Endothelial cell of umbilical vein (primary cell): ENCODE data around the gene MACROD2. TPM values are rescaled to one million over a fixed set of nuclear protein-coding genes. Genes with fewer than 3 reads are reported as not detected.

Experiments used
- BruUV-seq: library from RNA; stranded (reverse); fragments of 400-500 nt; replicated peaks from 2 replicates; lab custom pipeline; 2021; lab: Mats Ljungman, UMichigan
- CTCF ChIA-PET: fragments of 300-600, 350-600 bp; sonication (Branson Sonifier 250); formaldehyde crosslinking; loops from one replicate; lab custom pipeline; 2021; ENCODE audit warnings: antibody characterized with exemption, inconsistent platforms; lab: Charles Lee
- POLR2A ChIA-PET: fragments of 300-600, 350-600 bp; sonication (Branson Sonifier 250); formaldehyde crosslinking; loops from one replicate; lab custom pipeline; 2021; ENCODE audit warnings: antibody characterized with exemption, inconsistent platforms; lab: Charles Lee
- DNase-seq: peaks from one replicate; pipeline ENCODE4 v3.0.0-alpha.2; 2011; ENCODE audit warnings: low read depth, low spot score
- FAIRE-seq: peaks from 2 replicates; lab custom pipeline; 2011; peaks lifted over from hg19 to GRCh38; lab: Jason Lieb, UNC
- H2AFZ ChIP-seq: 2 replicates; pipeline ENCODE4 v1.6.0; 2012; ENCODE audit warnings: low read depth, low read length, control low read depth, inconsistent platforms
- H3K27ac ChIP-seq: 2 replicates; pipeline ENCODE4 v1.5.1; 2011; ENCODE audit warnings: low read depth, mild to moderate bottlenecking, control low read depth, low read length, moderate library complexity; ENCODE audit not compliant: insufficient read depth
- H3K27me3 ChIP-seq, 2 experiments: 2 replicates each; pipeline versions ENCODE4 v1.6.0 to v1.6.1; 2011; ENCODE audit warnings: low read length in 2 of 2, mixed read lengths in 1 of 2; ENCODE audit not compliant: control insufficient read depth in 2 of 2, insufficient read depth in 2 of 2
- H3K36me3 ChIP-seq, 2 experiments: 2 replicates in 1 of 2; 3 replicates in 1 of 2; pipeline ENCODE4 v1.5.1; 2011; ENCODE audit warnings: low read length in 2 of 2, mild to moderate bottlenecking in 1 of 2, moderate library complexity in 1 of 2; ENCODE audit not compliant: control insufficient read depth in 2 of 2, insufficient read depth in 2 of 2; ENCODE audit errors: extremely low read depth in 1 of 2
- H3K4me1 ChIP-seq: 3 replicates; pipeline ENCODE4 v1.5.1; 2011; ENCODE audit warnings: mild to moderate bottlenecking, low read length; ENCODE audit not compliant: control insufficient read depth, insufficient read depth; ENCODE audit errors: extremely low read depth
- H3K4me2 ChIP-seq: 2 replicates; pipeline ENCODE4 v1.6.1; 2011; ENCODE audit warnings: low read length, control low read depth, mixed read lengths; ENCODE audit not compliant: insufficient read depth
- H3K4me3 ChIP-seq, 3 experiments: fragments of 200-600 bp in 1 of 3; sonication (generic), shearing (Covaris generic) in 1 of 3; replicated peaks in 1 of 3; 2 replicates each; pipeline ENCODE4 v1.5.1; 2011 to 2016; ENCODE audit warnings: control low read depth in 3 of 3, low read length in 3 of 3, mild to moderate bottlenecking in 2 of 3, inconsistent platforms in 1 of 3, low read depth in 1 of 3, moderate library complexity in 1 of 3; ENCODE audit not compliant: insufficient read depth in 1 of 3
- H3K79me2 ChIP-seq: 2 replicates; pipeline ENCODE4 v1.6.0; 2012; ENCODE audit warnings: low read length, inconsistent platforms; ENCODE audit not compliant: control insufficient read depth, insufficient read depth
- H3K9ac ChIP-seq: replicated peaks from 2 replicates; pipeline ENCODE3; 2011; ENCODE audit warnings: low read length, control low read depth; ENCODE audit not compliant: insufficient read depth; ENCODE audit errors: extremely low read depth
- H3K9me1 ChIP-seq: replicated peaks from 3 replicates; pipeline ENCODE4 v1.6.0; 2011; ENCODE audit warnings: mild to moderate bottlenecking, low read length; ENCODE audit not compliant: control insufficient read depth, insufficient read depth; ENCODE audit errors: extremely low read depth
- H3K9me3 ChIP-seq: replicated peaks from 2 replicates; pipeline ENCODE4 v1.5.1; 2012; ENCODE audit warnings: low read length, inconsistent platforms; ENCODE audit not compliant: control insufficient read depth, insufficient read depth
- H4K20me1 ChIP-seq: replicated peaks from 2 replicates; pipeline ENCODE3; 2011; ENCODE audit warnings: mild to moderate bottlenecking, low read length; ENCODE audit not compliant: control insufficient read depth, insufficient read depth; ENCODE audit errors: extremely low read depth
- EZH2 ChIP-seq: IDR thresholded peaks from 2 replicates; pipeline ENCODE4 v1.6.1; 2012; ENCODE audit warnings: borderline replicate concordance, low read depth, mild to moderate bottlenecking, moderate library complexity, low read length, inconsistent platforms; ENCODE audit not compliant: severe bottlenecking
- FOS ChIP-seq: IDR thresholded peaks from 2 replicates; pipeline ENCODE4 v1.6.1; 2011; ENCODE audit warnings: mild to moderate bottlenecking, low read length, moderate library complexity, borderline replicate concordance; ENCODE audit not compliant: insufficient read depth
- GATA2 ChIP-seq: IDR thresholded peaks from 2 replicates; pipeline ENCODE4 v1.7.0; 2011; ENCODE audit warnings: low read depth, mild to moderate bottlenecking, moderate library complexity, mixed read lengths, low read length; ENCODE audit not compliant: insufficient read length, insufficient read depth
- JUN ChIP-seq: IDR thresholded peaks from 2 replicates; pipeline ENCODE4 v1.6.1; 2011; ENCODE audit warnings: borderline replicate concordance, low read depth; ENCODE audit not compliant: insufficient read length, insufficient read depth
- MYC ChIP-seq: IDR thresholded peaks from one replicate; pipeline ENCODE4 v1.6.1; 2011; ENCODE audit warnings: mild to moderate bottlenecking, low read depth, low read length
- POLR2A ChIP-seq: IDR thresholded peaks from 2 replicates; pipeline ENCODE4 v1.6.1; 2012; ENCODE audit warnings: low read depth, mild to moderate bottlenecking, control low read depth, low read length
- POLR2AphosphoS5 ChIP-seq: IDR thresholded peaks from 2 replicates; pipeline ENCODE4 v1.6.1; 2012; ENCODE audit warnings: low read depth, mild to moderate bottlenecking, control low read depth, low read length, moderate library complexity; ENCODE audit not compliant: insufficient read depth
- dilution Hi-C: fragments of 300-500 bp; cut with MboI; formaldehyde crosslinking; loops from one replicate; pipeline ENCODE4 v1.15.0; 2019; ENCODE audit warnings: low sequenced_read_pairs; ENCODE audit not compliant: extremely low pct_ligation_motif_present
- intact Hi-C: fragments of 100-400 bp; cut with micrococcal nuclease; formaldehyde crosslinking; loops from one replicate; pipeline ENCODE4 v1.10.0; 2022
- polyA plus RNA-seq, 4 experiments: library from polyadenylated mRNA; depleted of rRNA in 3 of 4; stranded (reverse) in 3 of 4; unstranded in 1 of 4; fragments of >200 nt; gene quantifications; 2 replicates each; pipeline versions ENCODE4 v1.2.1 to v1.2.3, GENCODE V29; 2011 to 2012; ENCODE audit warnings: missing spikeins in 1 of 4
- total RNA-seq: library from RNA; stranded (reverse); gene quantifications from 2 replicates; pipeline ENCODE4 v1.2.3, GENCODE V29; 2021
- TF ChIP-seq, protein P1 (sequence below): IDR thresholded peaks from 2 replicates; pipeline ENCODE4 v1.6.1; 2011; ENCODE audit not compliant: insufficient read depth, insufficient read length
- TF ChIP-seq, protein P2 (sequence below), 2 donors: IDR thresholded peaks; 1 replicate in 1 of 2; 2 replicates in 1 of 2; pipeline ENCODE4 v1.5.1; 2011; ENCODE audit warnings: low read length in 2 of 2, mild to moderate bottlenecking in 2 of 2, moderate library complexity in 2 of 2, control low read depth in 1 of 2, inconsistent platforms in 1 of 2, low read depth in 1 of 2; ENCODE audit not compliant: insufficient read depth in 1 of 2; ENCODE audit errors: extremely low read depth in 1 of 2

Gene MACROD2
- total and polyA plus RNA-seq, 2 donors (not counting 3 experiments of a cell fraction or from before 2014, with no cell fraction given): 0.11 to 0.73 TPM

DNA sequence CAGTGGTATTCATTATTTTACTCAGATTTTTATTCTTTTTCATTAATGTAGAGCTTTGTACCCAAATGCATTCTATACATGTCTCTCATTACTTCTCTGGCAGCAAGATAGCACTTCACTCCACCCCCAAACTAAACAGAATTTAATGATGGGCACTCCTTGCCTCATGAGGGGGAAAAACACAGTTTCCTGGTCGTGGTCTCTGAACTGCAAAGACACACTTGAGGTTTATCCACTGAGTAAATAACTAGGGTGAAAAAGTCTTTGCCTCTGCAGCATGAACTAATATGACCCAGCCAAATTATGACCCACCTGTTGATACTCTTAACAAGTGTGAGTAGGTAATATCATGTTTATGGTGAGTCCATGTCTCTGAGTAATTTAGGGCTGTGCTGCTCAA, 1127.3 kb downstream of the MACROD2 start:
- Histone ChIP-seq H3K79me2 (no peaks in the 10 kb centered on the region), H3K27me3 (no peaks in the 10 kb centered on the region), H4K20me1 (no peaks in the 10 kb centered on the region), H3K4me2 (no peak overlapping the region), H3K4me3 (no peak overlapping the region), H3K9me3 (no peaks in the 10 kb centered on the region), H2AFZ (no peak overlapping the region), H3K36me3 (no peaks in the 10 kb centered on the region), H3K9me1 (no peaks in the 10 kb centered on the region), H3K9ac (no peak overlapping the region), H3K27ac (no peak overlapping the region), H3K4me1 (no peaks in the 10 kb centered on the region)
- POLR2A ChIA-PET: no interaction called here
- DNase-seq (no peak), FAIRE-seq (no peak)
- TF ChIP-seq FOS (no peak), JUN (no peak), EZH2 (no peak), POLR2A (no peak), GATA2 (no peak), POLR2AphosphoS5 (no peak), MYC (no peak)
- TF ChIP-seq, protein P1, sequence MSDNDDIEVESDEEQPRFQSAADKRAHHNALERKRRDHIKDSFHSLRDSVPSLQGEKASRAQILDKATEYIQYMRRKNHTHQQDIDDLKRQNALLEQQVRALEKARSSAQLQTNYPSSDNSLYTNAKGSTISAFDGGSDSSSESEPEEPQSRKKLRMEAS: no peak
- TF ChIP-seq, protein P2, sequence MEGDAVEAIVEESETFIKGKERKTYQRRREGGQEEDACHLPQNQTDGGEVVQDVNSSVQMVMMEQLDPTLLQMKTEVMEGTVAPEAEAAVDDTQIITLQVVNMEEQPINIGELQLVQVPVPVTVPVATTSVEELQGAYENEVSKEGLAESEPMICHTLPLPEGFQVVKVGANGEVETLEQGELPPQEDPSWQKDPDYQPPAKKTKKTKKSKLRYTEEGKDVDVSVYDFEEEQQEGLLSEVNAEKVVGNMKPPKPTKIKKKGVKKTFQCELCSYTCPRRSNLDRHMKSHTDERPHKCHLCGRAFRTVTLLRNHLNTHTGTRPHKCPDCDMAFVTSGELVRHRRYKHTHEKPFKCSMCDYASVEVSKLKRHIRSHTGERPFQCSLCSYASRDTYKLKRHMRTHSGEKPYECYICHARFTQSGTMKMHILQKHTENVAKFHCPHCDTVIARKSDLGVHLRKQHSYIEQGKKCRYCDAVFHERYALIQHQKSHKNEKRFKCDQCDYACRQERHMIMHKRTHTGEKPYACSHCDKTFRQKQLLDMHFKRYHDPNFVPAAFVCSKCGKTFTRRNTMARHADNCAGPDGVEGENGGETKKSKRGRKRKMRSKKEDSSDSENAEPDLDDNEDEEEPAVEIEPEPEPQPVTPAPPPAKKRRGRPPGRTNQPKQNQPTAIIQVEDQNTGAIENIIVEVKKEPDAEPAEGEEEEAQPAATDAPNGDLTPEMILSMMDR (IDR thresholded peaks at IDR 0.05; ENCODE audit: extremely low read depth in 1 of 2, insufficient read depth in 1 of 2, low read depth in 1 of 2, low read length in 2 of 2): no peak
- no TSS peak for BruUV-seq
- intact Hi-C loops (no loop called here), dilution Hi-C loops (no loop called here)
- CTCF ChIA-PET: no interaction called here
